Stromal cell of bone marrow (primary cell): ENCODE measurements around the gene SLC6A7.
A peak's percentile ranks its signal among the peaks of the same experiment; 100 is the strongest.

Experiments used
- DNase-seq: peaks from one replicate; pipeline ENCODE4 v3.0.0-alpha.2; 2012; ENCODE audit warnings: low read depth

The SLC6A7 gene

GRCh38 chr5:150172556-150172955 lies 17.3 kb upstream of the SLC6A7 start:
- DNase-seq, result no peak

GRCh38 chr5:150173161-150173560 lies 16.7 kb upstream of the SLC6A7 start:
- no peak for DNase-seq

- DNase-seq, result no peak
Observed at GRCh38 chr5:150174285-150174684, 15.6 kb upstream of the SLC6A7 start.

- no peak for DNase-seq
Observed at GRCh38 chr5:150175076-150175475, 14.8 kb upstream of the SLC6A7 start.

- no peak for DNase-seq
Observed at GRCh38 chr5:150175536-150175935, 14.3 kb upstream of the SLC6A7 start.

GRCh38 chr5:150176745-150177477 lies 13.0 kb upstream of the SLC6A7 start:
- DNase-seq, result no peak

GRCh38 chr5:150177721-150178120 lies 12.1 kb upstream of the SLC6A7 start:
- DNase-seq, result no peak

GRCh38 chr5:150178262-150178661 lies 11.6 kb upstream of the SLC6A7 start:
- no peak for DNase-seq

GRCh38 chr5:150179019-150179620 lies 10.7 kb upstream of the SLC6A7 start:
- DNase-seq, result no peak

GRCh38 chr5:150180241-150181026 lies 9.4 kb upstream of the SLC6A7 start:
- peak; percentile 63 for DNase-seq

- no peak for DNase-seq
Observed at GRCh38 chr5:150181027-150181426, 8.8 kb upstream of the SLC6A7 start.

GRCh38 chr5:150181766-150182545 lies 7.9 kb upstream of the SLC6A7 start:
- DNase-seq, result no peak

- DNase-seq, result no peak
Observed at GRCh38 chr5:150182774-150183173, 7.1 kb upstream of the SLC6A7 start.

GRCh38 chr5:150183436-150183835 lies 6.4 kb upstream of the SLC6A7 start:
- DNase-seq, result no peak

- no peak for DNase-seq
Observed at GRCh38 chr5:150184006-150184405, 5.9 kb upstream of the SLC6A7 start.

- DNase-seq, result no peak
Observed at GRCh38 chr5:150184990-150185912, 4.6 kb upstream of the SLC6A7 start.

GRCh38 chr5:150186137-150186536 lies 3.7 kb upstream of the SLC6A7 start:
- DNase-seq, result no peak

- DNase-seq, result no peak
Observed at GRCh38 chr5:150186897-150187296, 3.0 kb upstream of the SLC6A7 start.

- no peak for DNase-seq
Observed at GRCh38 chr5:150188146-150188842, 1.6 kb upstream of the SLC6A7 start.

- no peak for DNase-seq
Observed at GRCh38 chr5:150189326-150189725, 536 bp upstream of the SLC6A7 start.
